ENCODE data around the gene CS.
"Not testable (repeated sequence)": the region's sequence is repeated elsewhere in the genome, so short reads cannot be mapped to it uniquely, and the experiment has no call there.

CS gene

DNA sequence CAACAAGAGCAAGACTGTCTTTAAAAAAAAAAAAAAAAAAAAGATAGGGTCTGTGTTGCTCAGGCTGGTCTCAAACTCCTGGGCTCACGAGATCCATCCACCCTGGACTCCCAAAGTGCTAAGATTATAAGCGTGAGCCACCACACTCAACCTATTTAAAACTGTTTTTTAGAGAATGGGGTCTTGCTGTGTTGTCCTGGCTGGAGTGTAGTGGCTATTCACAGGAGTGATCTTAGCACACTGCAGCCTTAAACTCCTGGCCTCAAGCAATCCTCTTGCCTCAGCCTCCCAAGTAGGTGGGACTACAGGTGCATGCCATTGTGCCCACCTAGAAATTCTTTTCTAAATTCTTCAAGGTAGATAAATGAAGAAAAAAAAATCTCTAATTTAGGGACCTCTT is 25.8 kb downstream of the CS start:
- DNase-seq: no peak

DNA sequence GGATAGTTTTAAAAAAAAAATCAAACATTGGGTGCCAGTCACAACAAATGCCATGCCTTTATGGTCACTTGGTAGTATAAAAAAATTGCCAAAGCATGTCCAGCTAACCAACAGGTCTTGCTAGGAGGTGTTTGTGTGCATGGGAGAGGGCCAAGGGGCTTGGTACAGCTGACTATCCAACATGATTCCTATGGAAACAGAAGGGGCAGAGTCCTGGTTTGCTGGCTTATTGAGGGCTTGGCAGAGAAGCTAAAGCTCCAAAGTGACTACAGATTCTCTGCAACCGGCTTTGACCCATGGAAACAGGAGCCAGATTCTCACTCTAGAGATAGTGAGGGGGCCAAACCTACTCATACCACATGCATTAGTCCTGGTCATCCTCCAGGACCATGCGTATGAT is 27.7 kb downstream of the CS start:
- DNase-seq: not testable (repeated sequence)

DNA sequence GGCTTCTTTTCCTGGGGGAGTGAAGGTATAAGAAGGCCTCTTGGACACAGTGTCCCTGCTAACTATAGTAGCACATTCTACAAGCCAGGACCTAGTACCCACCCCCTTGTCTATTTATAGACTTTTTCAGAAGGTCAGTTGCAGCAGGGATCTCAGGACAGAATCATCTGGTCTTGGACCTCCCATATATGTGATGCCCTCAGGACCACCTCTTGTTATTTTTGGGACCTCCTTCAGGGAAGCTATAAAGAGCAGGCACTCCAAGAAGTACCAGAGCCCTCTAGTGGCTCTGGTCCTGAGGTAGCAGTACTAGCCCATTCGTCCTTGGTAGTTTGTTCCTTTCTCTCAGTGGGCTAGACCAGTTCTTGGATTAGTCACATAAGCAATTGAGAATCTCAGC is 29.1 kb downstream of the CS start:
- DNase-seq: no peak

DNA sequence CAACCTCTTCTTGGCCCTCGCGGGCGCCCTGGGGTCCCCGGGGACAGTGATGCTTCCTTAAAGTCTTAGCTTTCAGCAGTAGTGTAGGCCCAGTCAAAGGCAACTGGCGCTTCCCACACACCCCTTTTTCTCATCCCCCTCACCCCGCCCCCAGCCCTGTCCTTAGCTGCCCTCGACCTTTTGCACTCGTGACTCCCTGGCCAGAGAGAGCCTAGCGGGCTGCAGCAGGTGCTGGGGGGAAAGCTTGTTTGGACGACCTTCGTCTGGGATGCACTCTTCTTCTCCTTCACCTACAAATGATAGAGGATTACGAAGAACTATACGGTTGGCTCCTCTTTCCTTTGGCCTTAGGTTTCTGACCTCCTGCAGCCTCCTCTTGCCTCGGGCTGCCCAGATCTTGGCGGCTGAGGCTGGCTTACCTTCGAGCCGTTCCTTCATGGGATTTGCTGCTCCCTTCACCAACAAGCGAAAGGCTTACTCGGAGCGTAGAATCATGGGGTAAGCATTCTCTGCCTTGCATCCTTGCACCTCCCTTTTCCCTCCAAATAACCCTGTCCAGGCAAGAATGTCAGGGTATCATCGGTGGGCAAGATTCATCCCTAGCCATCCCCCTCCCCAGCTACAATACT is 32.6 kb downstream of the CS start:
- no peak for DNase-seq

DNA sequence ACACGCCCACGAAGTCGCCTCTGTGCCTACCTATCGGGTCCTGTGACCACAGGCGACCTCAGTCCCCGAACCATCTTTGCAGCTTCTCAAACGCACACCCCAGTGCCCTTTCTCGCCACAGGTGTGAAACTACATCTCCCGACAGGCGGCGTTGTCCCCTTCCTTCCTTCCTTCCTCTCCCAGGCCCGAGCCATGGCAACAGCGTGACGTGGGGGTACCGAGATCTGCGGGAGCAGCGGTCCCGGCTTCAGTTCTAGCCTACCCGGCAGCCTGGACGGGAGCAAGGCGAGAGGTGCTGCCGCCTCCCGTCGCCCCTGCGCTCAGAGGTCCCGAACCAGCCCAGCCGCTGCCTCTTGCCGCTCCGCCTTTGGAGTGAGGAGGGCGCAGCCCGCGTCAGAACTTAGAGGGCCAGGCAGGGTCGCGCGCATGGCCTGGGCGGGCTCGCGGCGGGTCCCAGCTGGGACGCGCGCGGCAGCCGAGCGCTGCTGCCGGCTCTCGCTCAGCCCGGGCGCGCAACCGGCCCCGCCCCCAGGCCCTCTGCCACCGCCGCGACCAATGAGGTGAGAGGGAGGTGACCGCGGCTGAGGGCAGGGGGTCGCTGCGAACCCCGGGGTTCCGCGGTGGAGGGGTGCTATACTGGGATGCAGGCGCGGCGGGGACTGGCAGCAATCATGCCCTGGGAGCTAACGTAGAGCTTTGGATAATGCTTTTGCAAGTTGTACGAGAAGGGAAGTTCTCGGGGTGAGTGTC is 33.3 kb downstream of the CS start, which contains the start of gene COQ10A:
Gene COQ10A (plus strand): TSS at position 250 of the 750 bp plus-strand sequence. CDS start 177 bp downstream, at position 427.
- peak; percentile 92 for DNase-seq

DNA sequence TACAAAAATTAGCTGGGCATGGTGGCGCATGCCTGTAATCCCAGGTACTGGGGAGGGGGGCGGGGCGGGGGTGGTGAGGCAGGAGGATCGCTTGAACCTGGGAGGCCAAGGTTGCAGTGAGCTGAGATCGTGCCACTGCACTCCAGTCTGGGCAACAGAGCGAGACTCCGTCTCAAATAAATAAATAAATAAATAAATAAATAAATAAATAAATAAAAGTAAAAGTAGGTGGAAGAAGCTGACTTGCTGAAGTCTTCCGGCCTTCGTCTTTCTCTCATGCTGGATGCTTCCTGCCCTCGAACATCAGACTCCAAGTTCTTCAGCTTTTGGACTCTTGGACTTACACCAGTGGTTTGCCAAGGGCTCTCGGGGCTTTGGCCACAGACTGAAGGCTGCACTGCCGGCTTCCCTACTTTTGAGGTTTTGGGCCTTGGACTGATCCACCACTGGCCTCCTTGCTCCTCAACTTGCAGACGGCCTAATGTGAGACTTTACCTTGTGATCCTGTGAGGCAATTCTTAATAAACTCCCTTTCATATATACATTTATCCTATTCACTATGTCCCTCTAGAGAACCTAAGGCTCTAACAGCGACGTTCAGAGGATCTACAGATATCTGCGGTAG is 34.0 kb downstream of the CS start:
- peak; percentile 53 for DNase-seq

DNA sequence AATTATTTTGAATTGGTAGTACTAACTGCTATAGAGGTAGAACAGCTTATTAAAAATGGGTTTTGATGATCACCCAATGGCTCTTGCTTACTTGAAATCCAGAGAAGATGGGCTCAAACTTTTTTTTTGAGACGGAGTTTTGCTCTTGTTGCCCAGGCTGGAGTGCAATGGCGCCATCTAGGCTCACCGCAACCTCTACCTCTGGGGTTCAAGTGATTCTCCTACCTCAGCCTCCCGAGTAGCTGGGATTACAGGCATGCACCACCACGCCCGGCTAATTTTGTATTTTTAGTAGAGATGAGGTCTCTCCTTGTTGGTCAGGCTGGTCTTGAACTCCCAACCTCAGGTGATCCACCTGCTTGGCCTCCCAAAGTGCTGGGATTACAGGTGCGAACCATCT is 37.2 kb downstream of the CS start:
- not testable (repeated sequence) for DNase-seq

DNA sequence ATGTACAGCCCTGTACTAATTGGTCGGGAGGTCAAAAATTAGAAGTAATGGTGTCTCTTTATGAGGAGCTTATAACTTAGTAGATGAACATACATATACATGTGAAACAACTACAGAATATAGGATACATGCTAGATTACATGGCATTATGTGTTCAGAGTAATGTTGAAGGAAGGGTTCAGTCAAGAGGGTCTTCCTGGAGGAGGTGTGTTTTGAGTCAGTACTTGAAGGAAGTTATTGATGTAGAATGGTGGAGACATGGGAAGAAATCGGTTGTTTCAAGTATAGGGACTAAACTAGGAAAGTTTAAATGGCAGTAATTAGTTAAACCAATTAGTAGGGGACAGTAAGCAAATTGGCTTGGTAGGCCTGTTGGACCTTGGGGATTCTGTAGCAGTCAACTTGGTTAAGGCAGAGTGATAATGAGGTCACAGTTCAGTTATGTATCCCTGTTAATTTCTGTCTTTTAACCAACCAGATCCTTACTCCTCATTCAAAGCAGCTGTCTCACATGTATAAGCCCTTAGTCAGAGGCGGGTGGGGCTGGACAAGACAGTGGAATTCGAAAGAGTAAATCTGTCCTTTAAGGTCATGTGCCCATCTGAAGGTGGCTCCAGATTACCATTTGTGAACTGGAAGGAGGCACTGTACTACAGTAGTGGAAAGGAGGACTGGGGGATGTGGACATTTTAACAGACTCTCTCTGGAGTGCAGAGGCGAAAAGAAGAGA is 38.5 kb downstream of the CS start:
- no peak for DNase-seq

DNA sequence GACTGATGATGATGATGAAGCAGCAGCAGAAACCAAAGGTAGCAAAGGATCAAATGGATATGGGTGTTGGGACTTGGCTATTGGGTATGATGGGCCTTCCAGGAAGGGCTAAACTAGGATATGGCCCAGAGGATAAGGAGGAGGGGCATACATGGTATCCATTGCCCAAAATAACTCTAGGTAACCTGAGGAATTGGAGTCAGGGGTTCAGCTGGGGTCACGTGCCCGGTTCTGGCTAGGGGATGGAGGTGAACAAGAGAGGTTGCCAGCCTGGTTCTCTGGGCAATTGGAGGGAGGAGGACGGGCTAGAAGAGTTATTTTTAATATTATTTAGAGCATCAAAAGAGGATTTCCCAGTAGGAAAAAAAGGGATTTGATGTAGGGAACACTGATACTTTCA is 39.2 kb downstream of the CS start:
- no peak for DNase-seq

DNA sequence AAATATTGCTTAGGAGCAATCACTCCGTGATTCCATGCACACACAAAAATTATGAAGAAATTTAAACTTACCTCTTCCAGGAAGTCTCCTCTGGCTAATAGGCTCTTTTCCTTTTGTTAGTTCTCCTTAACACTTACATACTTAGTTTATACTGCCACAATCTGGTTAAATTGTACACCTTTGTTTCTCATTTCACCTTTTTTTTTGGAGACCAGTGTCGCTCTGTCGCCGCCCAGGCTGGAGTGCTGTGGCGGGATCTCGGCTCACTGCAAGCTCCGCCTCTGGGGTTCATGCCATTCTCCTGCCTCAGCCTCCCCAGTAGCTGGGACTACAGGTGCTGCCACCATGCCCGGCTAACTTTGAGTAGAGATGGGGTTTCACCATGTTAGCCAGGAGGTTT is 39.8 kb downstream of the CS start:
- no peak for DNase-seq

DNA sequence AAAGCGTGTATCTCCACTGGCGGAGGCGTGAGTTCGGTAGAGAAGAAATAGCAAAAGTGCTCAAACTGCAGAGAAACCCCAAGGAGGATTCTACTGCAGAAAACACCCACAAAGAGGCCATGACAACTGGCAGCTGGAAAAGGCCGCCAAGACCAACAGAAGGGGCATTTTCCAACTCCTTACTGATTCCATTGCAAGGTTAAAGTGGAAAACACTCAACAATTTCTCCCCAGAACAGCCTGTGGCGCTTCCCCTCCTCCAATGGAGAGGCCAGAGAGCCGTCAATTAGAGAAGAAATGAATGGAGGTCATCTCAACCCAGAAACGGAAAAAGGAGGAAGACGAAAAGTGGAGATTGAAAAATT is 41.3 kb downstream of the CS start:
- DNase-seq: no peak

DNA sequence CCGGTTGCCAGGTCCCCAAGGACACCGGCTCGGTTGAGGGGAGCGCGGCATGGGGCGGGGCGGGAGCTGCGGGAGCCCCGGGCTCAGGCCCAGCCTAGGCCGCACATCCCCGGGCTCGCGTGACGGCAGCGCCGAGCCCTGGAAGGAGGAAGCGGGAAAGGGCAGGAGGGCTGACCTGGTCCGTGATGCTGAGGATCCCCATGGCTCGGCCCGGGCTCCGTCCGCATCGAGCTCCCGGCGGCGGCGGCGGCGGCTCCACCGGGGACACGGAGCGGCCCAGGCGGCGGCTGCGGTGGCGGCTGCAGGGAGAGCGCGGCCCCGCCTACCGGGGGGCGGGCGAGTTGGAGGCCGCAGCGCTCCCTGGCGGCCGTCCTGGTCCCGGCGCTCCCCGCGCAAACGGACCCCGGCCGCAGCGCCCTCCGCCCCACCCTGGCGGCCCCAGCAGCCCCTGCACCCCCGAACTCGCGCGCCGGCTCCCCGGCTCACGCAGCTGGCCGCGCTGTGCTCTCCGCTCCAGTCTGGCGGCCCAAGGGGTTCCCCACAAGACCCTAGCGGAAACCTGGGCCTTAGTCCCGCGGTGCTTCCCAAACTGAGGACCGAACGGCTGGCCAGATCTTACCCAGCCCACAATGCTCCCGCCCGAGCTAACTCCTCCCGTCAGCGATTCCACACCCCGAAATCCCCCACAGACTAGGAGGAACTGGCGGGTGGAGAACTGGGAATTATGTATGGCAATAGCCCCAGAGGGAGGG is 41.9 kb downstream of the CS start, which contains the start of gene ANKRD52:
Gene ANKRD52 (minus strand): TSS at position 317 of the 752 bp plus-strand sequence. CDS start 115 bp downstream, at position 202.
- DNase-seq: peak; percentile 89

DNA sequence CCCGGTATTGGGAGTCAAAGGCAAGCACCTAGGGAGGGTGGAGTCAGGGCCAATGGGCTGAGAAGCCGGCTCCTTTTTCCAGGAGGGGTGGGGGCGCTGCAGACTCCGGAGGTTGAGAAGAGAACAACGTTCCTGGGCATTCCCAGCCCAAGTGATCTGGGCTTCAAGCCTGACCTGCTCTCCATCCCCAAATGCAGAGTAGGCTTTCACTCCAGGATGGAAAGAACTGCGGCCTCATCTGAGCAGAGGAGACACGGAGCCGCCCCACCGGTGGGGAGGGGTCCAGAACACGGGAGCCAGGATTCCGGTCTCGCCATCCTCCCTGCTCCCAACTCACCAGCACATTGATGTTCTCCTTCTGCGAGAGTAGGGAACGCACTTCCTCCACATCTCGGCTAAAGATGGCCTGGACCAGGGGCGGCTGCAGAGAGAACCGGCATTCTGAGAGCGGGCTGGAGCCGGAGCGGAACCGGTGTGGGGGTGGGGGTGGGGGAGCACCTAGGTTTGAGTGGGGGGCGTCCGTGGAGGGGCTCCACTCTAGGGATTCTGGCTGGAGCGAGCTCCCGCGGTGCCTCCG is 42.6 kb downstream of the CS start:
- DNase-seq: no peak

DNA sequence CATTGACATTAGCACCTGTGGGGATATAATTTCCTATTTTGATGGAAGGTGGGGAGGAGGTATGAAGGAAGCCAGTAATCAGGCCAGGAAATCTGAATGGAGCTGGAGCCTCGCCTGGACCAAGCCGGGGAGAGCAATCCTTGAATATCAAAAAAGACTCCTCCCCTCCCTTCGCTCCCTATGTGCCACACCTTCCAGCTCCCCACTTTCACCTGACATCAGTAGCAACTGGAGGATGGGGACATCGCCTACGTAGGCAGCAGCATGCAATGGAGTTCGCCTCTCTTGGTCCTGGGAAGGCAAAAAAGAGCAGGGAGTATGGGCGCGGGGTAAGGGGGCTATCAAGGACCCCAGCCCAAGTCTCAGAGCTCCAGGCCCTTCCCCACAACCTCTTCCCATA is 43.1 kb downstream of the CS start:
- no peak for DNase-seq

DNA sequence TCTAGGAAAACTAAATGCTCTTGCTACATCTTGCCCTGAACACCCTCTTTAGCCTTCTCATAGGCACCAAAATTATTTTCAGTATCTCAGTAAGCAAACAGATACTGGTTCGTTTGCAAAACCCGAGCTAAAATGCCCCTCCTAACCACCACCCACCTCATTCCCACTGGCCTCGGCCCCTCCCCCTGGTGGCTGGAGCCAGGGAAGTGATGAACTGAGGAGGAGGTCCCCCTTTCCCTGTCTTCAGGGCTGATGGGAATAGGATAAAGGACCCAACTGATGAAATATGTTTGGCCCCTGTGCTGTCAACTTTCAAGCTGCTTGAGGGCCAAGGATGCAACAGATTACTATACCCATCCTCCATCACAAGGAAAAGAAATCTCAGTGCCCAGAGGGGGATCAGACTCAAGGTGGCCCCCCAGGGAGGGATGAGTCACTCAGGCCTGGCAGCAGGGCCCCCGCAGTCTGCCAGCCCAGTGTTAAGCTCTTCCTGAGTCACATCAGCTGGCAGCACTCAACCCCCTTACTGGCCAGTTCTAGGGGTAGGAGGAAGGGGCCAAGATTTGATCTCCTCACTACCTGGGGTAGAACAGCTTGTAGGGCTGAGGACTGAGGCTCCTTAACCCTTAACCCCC is 43.7 kb downstream of the CS start:
- no peak for DNase-seq

DNA sequence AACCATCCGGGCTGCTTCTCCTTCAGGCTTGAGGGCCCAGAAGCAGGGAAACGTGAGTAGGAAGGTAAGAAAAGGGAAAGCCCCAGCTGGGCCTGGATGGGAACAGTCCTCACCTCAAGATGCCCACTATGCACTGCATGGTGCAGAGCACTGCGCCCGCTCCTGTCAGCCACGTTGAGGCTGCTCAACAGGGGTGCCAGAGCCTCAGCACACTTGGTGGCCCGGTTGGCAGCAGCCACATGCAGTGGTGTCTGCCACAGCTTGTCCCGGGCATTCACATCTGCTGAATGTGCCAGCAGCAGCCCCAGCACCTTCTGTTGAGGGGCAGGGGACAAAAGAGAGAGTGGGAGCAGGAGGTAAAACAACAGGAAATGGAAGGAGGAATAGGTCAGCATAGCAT is 44.5 kb downstream of the CS start:
- no peak for DNase-seq

DNA sequence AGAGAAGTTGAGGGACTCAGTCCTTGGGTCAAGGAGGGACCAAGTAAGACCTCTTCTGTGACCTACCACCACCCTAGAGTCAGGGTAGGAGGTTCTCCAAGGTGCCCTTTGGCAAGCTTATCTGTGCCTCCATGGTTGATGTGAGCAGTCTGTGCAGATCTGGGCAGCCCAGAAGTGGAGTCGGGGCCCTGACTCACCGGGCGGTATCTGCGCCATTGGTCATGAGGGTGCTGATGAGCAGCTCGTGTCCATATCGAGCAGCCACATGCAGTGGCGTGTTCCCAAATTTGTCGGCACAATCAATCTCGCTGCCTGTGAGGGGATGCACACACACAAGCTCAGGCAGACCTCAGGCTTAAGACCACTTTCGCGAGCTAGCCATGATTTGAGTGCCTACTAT is 47.0 kb downstream of the CS start:
- DNase-seq: no peak

DNA sequence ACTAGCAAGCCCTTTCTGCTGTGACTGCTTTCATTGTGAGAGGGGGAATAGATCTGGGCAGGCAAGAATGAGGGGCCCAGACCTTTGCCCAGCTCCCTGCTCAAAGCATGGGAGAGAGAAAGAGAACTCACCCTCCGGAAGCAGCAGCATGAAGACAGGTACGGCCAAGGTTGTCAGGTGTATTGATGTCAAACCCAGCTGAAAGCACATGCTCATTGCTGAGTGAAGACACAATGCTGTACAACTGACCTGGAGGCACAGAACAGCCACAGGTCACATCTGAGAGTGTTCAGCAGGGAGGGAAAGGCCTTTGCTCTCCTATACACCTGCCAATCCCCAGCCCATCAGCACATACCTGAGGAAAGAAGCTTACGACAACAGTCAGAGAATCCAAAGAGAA is 47.5 kb downstream of the CS start:
- no peak for DNase-seq

DNA sequence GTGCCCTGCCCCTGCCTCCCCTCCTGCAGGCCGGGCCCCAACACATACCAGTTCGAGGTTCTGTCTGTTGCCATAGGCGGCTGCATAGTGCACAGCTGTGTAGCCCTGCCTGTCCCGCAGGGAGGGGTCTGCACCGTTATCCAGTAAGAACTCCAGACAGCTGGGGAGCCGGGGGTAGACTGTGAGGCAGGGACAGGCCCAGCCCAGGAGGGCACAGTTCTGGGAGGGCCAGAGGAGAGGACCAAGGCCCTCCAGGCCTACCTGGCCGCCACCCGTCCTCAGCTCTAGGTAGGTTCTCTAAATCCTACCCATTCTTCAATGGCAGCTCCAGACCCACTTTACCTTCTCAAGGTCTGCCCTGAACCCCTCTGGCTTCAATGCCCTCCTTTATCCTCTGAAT is 51.4 kb downstream of the CS start:
- no peak for DNase-seq

DNA sequence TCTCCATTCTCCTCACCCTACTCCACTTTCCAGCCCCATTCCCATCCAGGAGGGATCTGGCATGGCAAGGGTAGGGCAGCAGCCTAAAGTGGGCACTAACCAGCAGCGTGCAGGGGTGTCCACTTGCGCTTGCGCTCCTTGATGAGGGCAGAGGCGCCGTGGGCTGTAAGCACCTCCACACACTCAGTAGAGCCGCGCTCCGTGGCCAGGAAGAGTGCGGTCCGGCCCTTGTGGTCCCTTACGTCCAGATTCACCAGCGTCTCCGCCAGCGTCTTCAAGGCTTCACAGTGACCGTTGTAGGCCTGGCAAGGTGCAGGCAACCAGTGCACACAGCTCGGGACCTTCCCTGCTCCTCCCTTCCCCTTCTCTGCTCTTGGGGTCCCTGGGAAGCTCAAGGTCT is 52.2 kb downstream of the CS start:
- no peak for DNase-seq

DNA sequence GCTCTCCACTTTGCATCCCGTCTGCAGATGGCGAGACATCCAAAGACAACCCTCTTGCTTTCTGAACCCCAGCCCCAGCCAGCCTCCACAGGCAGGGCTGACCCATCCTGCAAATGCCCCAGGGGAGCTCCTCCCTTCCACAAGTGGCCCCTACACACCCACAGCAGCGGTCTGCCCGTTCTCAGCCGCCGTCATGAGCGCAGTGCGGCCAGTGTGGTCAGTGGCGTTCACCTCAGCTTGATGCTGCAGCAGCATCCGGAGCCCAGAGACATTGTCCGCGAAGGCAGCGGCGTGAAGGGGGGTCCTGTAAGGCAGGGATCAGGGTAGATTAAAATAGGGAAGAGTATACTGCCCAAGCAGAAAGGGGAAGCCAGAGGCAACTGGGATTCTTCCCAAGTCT is 55.6 kb downstream of the CS start:
- DNase-seq: no peak

DNA sequence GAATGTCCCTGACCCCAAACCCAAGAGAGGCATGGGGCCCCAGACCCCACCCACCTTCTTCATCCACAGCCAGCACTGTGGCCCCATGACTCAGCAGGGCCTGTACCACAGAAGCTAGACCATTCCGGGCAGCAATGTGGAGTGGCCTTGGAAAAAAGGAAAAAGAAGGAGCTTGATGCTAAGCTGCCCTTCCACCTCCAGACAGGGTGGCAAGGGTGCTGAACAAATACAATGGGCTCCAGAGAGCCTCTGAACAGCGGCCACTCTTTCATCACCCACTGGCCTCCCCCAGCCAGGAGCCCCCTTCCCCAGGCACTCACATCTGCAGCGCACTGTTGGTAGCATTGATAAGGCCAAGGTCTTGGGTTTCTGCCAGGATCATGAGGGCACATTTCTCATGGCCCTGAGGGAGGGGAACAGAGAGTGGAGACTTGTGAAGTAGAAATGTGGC is 56.4 kb downstream of the CS start:
- DNase-seq: no peak

Measured in right forelimb (tissue), 1 donor.